GM13976 (cell line): ENCODE results near the gene CRIM1.

Experiments
- DNase-seq: peaks from one replicate; pipeline ENCODE4 v3.0.0; 2012; ENCODE audit warnings: low spot score
- in situ Hi-C: fragments of 300-500 bp; cut with MboI; formaldehyde crosslinking; loops from one replicate; pipeline ENCODE4 v1.12.0; 2022; ENCODE audit warnings: low sequenced_read_pairs, mixed read lengths, inconsistent platforms; ENCODE audit not compliant: unreplicated experiment
- TF ChIP-seq, protein P1 (sequence below): IDR thresholded peaks from 2 replicates; pipeline ENCODE4 v1.5.1; 2012; ENCODE audit warnings: borderline replicate concordance, mild to moderate bottlenecking; ENCODE audit not compliant: insufficient read depth; ENCODE audit errors: extremely low read depth, missing control alignments, control extremely low read depth

CRIM1 gene

DNA sequence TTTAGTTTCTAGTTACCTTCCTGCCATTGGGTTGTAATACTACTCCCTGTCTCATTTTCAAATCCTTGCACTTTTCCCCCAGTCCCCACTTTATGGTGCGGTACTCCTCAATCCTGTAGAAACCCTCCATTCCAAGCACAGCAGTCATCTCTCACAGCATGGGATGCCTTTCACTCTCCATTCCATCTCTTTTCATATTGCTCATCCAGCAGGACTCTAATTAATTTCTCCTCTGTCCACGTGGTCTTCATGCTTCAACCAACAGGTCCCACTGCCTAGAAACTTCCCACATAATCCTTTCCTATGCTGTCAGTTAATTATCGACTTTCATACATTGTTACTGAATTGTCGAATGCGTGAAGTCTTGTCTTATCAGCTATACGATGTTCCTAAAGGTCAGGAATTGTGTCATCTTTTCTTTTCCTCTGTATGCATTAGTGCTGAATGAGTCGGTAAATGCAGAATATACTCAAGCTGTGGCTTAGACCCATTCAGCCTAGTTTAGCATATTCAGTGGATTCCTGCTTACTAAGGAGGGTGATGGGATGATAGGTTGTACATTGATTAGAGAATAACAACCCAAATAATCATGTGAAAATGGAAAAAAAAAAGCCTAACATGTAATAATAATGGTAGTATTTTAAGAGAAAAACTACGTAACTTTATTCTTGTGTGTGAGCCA is 89.7 kb downstream of the CRIM1 start:
- in situ Hi-C loops = no loop called here
- no peak for DNase-seq
- TF ChIP-seq, protein P1, sequence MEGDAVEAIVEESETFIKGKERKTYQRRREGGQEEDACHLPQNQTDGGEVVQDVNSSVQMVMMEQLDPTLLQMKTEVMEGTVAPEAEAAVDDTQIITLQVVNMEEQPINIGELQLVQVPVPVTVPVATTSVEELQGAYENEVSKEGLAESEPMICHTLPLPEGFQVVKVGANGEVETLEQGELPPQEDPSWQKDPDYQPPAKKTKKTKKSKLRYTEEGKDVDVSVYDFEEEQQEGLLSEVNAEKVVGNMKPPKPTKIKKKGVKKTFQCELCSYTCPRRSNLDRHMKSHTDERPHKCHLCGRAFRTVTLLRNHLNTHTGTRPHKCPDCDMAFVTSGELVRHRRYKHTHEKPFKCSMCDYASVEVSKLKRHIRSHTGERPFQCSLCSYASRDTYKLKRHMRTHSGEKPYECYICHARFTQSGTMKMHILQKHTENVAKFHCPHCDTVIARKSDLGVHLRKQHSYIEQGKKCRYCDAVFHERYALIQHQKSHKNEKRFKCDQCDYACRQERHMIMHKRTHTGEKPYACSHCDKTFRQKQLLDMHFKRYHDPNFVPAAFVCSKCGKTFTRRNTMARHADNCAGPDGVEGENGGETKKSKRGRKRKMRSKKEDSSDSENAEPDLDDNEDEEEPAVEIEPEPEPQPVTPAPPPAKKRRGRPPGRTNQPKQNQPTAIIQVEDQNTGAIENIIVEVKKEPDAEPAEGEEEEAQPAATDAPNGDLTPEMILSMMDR = no peak

DNA sequence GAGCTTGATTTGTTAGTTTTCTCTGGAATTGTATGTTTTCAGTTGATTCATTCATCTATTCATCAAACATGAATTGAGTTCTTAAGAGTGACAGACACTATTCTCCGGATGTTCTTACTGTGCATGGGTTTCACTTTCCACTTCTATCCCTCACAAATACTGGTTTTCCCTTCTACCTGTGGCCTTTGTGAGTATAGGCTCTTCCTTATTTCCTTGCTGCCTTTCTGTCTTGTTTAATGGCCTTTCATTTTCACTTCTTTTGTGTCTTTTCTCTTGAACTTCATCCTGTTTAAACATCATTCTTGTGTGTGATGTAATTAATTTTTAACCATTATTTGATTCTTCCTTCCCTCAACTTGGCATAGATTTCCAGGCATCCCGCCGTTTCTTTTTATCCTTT is 90.7 kb downstream of the CRIM1 start:
- TF ChIP-seq, protein P1 = no peak
- in situ Hi-C loops = no loop called here
- no peak for DNase-seq

DNA sequence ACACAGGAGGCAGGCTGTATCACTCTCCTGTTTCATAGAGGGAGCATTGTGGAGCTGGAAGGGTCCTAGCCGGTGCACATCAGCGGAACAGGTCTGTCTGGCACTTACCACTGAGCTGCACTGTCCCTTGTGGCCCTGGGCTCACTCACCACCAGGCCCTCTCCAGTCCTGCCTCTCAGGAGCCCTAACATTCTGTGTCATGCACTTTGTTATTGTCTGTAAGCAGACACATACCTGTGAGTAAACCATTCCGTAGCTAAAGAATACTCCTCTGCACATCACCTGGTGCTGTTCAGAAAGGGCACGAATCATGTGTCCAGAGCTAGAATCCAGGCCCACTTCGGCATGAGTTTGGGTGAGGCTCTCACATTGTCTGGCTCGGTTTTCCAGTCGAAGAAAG is 93.6 kb downstream of the CRIM1 start:
- DNase-seq = no peak
- TF ChIP-seq, protein P1 = no peak
- in situ Hi-C loops = no loop called here

DNA sequence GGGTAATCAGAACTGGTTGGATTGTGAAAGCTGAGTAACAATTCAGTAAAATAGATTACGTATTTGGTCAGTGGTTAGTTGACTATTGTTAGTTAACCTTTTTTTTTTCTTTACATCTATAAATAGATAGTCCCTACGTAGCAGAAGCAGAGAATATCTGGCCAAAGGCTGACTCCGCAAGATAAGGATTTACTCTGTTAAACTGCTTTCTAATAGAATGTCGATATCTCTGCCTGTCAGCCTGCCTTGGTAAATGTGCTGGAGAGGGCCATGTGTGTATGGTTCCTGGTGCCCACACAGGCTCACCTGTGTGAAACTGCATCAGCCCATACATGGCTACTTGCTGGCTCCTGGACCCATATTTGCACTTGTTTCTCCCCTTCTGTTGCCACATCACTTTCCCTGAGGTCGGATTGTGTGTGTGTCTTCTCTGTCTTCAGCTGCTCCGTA is 94.4 kb downstream of the CRIM1 start:
- in situ Hi-C loops = no loop called here

DNA sequence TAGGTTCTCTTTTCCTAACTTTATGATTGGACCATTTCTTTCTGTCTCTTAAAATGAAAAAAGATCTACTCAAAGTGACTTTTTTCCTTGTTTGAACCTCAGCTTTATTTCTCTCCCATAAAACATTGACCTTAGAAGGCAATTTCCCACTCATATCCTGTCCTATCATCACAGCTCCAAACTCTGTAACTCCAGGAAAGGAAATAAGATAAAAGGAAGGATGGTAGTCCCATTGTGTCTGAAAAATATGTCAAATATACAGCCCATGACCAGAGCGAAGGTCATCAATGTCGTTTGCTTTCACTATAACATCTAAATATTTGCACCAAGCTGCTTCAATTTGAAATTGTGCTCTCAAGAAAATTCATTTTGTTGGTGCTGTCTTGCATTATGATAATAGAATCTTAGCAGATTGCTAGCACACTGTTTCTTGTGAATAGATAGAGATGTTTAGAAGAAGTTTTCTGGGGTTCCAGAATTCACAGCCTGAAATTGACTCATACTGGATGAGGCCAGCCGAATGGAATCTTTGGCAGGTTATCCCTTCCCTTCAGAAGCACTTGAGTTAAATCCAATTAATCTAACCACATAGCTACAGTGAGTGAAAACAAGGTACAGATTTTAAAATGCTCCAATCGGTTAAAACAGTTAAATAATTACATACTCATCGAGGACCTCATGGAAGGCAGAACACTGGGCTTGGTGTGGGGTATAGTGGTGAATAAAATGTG is 95.1 kb downstream of the CRIM1 start:
- DNase-seq = no peak
- in situ Hi-C loops = no loop called here

More for the DNA sequence above, 94.4 kb downstream of the CRIM1 start:
- TF ChIP-seq, protein P1 = no peak
- no peak for DNase-seq

DNA sequence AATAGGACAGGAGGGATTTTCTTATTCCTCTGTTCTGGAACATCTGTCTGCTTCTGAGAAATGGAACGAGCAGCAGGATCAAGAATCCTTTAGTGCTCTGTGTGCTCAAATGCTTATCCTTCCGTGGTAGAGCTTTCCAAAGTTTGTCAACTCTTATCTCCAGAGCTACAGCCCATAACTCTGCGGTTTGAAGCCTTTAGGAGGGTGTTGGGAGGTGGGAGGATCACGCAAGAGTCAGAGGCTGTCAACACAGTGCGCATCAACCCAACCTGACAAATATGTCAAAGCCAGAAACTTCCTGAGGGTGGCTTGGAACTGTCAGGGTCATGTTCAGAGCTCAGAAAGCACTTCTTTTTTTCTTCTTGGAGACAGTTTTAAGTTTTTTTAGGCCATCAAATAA is 95.9 kb downstream of the CRIM1 start:
- TF ChIP-seq, protein P1 = no peak
- no peak for DNase-seq
- in situ Hi-C loops = no loop called here

More for the DNA sequence above, 95.1 kb downstream of the CRIM1 start:
- TF ChIP-seq, protein P1 = no peak

DNA sequence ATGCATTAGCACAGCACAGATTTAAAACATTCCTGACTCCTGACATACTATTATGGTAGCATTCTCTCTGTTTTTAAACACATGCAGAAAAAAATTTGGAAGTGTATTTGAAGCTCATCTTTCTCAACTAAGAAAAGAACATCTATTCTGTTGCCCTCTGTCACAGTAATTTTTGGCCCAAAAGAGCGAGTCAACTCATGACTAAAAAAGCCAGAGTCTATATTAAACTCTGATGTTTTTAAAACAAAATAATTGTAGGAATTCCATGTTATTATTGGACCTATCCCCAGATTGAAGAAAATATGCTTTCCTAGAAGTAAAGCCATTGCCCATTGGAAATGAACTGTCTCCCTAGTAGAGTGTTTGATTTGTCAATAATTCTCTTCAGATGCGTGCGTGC is 96.7 kb downstream of the CRIM1 start:
- TF ChIP-seq, protein P1 = no peak
- in situ Hi-C loops = no loop called here
- no peak for DNase-seq
